GM18498 (cell line): ENCODE results near the gene RAPGEF3.

Experiments used
- ATAC-seq: cut with Tn5 transposase; IDR thresholded peaks from one replicate; pipeline ENCODE4 v1.9.1; 2021; ENCODE audit warnings: mild to moderate bottlenecking, moderate library complexity; ENCODE audit not compliant: unreplicated experiment

The RAPGEF3 gene

GRCh38 chr12:47745485-47746041, 13.1 kb downstream of the RAPGEF3 start:
- no peak for ATAC-seq

GRCh38 chr12:47744778-47745436, 13.8 kb downstream of the RAPGEF3 start:
- no peak for ATAC-seq

GRCh38 chr12:47744005-47744651, 14.6 kb downstream of the RAPGEF3 start:
- no peak for ATAC-seq

- ATAC-seq: no peak
These were observed 15.3 kb downstream of the RAPGEF3 start for GRCh38 chr12:47743311-47743860.

- peak; percentile 43 for ATAC-seq
These were observed 16.3 kb downstream of the RAPGEF3 start for GRCh38 chr12:47742253-47742825.

- ATAC-seq: peak; percentile 46
These were observed 17.4 kb downstream of the RAPGEF3 start for GRCh38 chr12:47741340-47741703.

GRCh38 chr12:47740606-47741339, 17.9 kb downstream of the RAPGEF3 start:
- ATAC-seq: peak; percentile 45

- peak; percentile 50 for ATAC-seq
These were observed 18.7 kb downstream of the RAPGEF3 start for GRCh38 chr12:47739979-47740378.

- no peak for ATAC-seq
These were observed 19.4 kb downstream of the RAPGEF3 start for GRCh38 chr12:47739297-47739696.

- no peak for ATAC-seq
These were observed 20.6 kb downstream of the RAPGEF3 start for GRCh38 chr12:47737936-47738594.

GRCh38 chr12:47736877-47737676, 21.6 kb downstream of the RAPGEF3 start:
- no peak for ATAC-seq

GRCh38 chr12:47736216-47736615, 22.5 kb downstream of the RAPGEF3 start:
- no peak for ATAC-seq

GRCh38 chr12:47735649-47736048, 23.0 kb downstream of the RAPGEF3 start:
- no peak for ATAC-seq

GRCh38 chr12:47734725-47735480, 23.8 kb downstream of the RAPGEF3 start:
- no peak for ATAC-seq

GRCh38 chr12:47733142-47733541, 25.5 kb downstream of the RAPGEF3 start:
- no peak for ATAC-seq

- no peak for ATAC-seq
These were observed 26.2 kb downstream of the RAPGEF3 start for GRCh38 chr12:47732504-47732903.

- ATAC-seq: no peak
These were observed 27.0 kb downstream of the RAPGEF3 start for GRCh38 chr12:47731723-47732122.

- ATAC-seq: no peak
These were observed 28.3 kb downstream of the RAPGEF3 start for GRCh38 chr12:47730341-47730744.

GRCh38 chr12:47729233-47729632, 29.4 kb downstream of the RAPGEF3 start:
- ATAC-seq: no peak
